ENCODE results near the gene OVOL1. TPM values are rescaled to one million over a fixed set of nuclear protein-coding genes. Genes with fewer than 3 reads are reported as not detected.
"Not testable (repeated sequence)": the region's sequence is repeated elsewhere in the genome, so short reads cannot be mapped to it uniquely, and the experiment has no call there.

The OVOL1 gene
- total RNA-seq, 1 donor from 2014 or later, result 7.7 TPM

- DNase-seq (ENCODE audit: extremely low spot score, unreplicated experiment), result no peak
- TF ChIP-seq CTCF (conservative IDR thresholded peaks at IDR 0.05), result no peak
- H3K4me3 Mint-ChIP-seq, result no peak overlapping the region
- peaks cover 23% of the 10 kb centered on the region for H3K27me3 Mint-ChIP-seq
- peaks cover 4% of the 10 kb centered on the region for H3K9me3 Mint-ChIP-seq
- peaks cover 19% of the 10 kb centered on the region for H3K4me1 Mint-ChIP-seq (ENCODE audit: unreplicated experiment)
- H3K36me3 Mint-ChIP-seq, result no peaks in the 10 kb centered on the region
- no peak overlapping the region for H3K27ac Mint-ChIP-seq
Measured at GRCh38 chr11:65829459-65829858, 42.6 kb downstream of the OVOL1 start.

- Mint-ChIP-seq H3K27me3 (peaks cover 23% of the 10 kb centered on the region), H3K4me3 (peak overlapping the region; percentile 72), H3K4me1 (ENCODE audit: unreplicated experiment) (peaks cover 19% of the 10 kb centered on the region)
- not testable (repeated sequence) for DNase-seq (ENCODE audit: extremely low spot score, unreplicated experiment); H3K27ac Mint-ChIP-seq; H3K9me3 Mint-ChIP-seq; H3K36me3 Mint-ChIP-seq
Measured at GRCh38 chr11:65832231-65832630, 45.4 kb downstream of the OVOL1 start.

GRCh38 chr11:65833297-65834030 lies 46.6 kb downstream of the OVOL1 start, which contains the start of gene SNX32:
Gene SNX32, plus strand, starts transcription at chr11:65833963. Its CDS starts 103 bp downstream, at chr11:65834066.
- DNase-seq (ENCODE audit: extremely low spot score, unreplicated experiment), result peak; percentile 96
- Mint-ChIP-seq H3K9me3 (peaks cover 4% of the 10 kb centered on the region), H3K4me1 (ENCODE audit: unreplicated experiment) (peaks cover 19% of the 10 kb centered on the region), H3K27me3 (peaks cover 23% of the 10 kb centered on the region), H3K27ac (peak within 1 kb of the TSS; percentile 2), H3K36me3 (no peaks in the 10 kb centered on the region), H3K4me3 (no peak within 1 kb of the TSS)
- no peak for TF ChIP-seq CTCF (conservative IDR thresholded peaks at IDR 0.05)

- Mint-ChIP-seq H3K36me3 (no peaks in the 10 kb centered on the region), H3K27ac (no peak overlapping the region), H3K27me3 (peaks cover 23% of the 10 kb centered on the region), H3K4me1 (ENCODE audit: unreplicated experiment) (peaks cover 19% of the 10 kb centered on the region), H3K4me3 (no peak overlapping the region), H3K9me3 (peaks cover 4% of the 10 kb centered on the region)
- no peak for DNase-seq (ENCODE audit: extremely low spot score, unreplicated experiment)
- no peak for TF ChIP-seq CTCF (conservative IDR thresholded peaks at IDR 0.05)
Measured at GRCh38 chr11:65834202-65834601, 47.3 kb downstream of the OVOL1 start.

GRCh38 chr11:65842144-65842543 lies 55.3 kb downstream of the OVOL1 start:
- Mint-ChIP-seq H3K27ac (peak overlapping the region; percentile 53), H3K9me3 (no peaks in the 10 kb centered on the region), H3K36me3 (no peaks in the 10 kb centered on the region), H3K4me1 (ENCODE audit: unreplicated experiment) (peaks cover 6% of the 10 kb centered on the region), H3K27me3 (no peaks in the 10 kb centered on the region), H3K4me3 (no peak overlapping the region)
- no peak for TF ChIP-seq CTCF (conservative IDR thresholded peaks at IDR 0.05)
- DNase-seq (ENCODE audit: extremely low spot score, unreplicated experiment), result no peak

GRCh38 chr11:65843811-65844210 lies 56.9 kb downstream of the OVOL1 start:
- H3K9me3 Mint-ChIP-seq, result no peaks in the 10 kb centered on the region
- H3K27me3 Mint-ChIP-seq, result peaks cover 3% of the 10 kb centered on the region
- H3K4me1 Mint-ChIP-seq (ENCODE audit: unreplicated experiment), result peaks cover 6% of the 10 kb centered on the region
- peak overlapping the region; percentile 91 for H3K27ac Mint-ChIP-seq
- no peak for DNase-seq (ENCODE audit: extremely low spot score, unreplicated experiment)
- no peaks in the 10 kb centered on the region for H3K36me3 Mint-ChIP-seq
- peak overlapping the region; percentile 52 for H3K4me3 Mint-ChIP-seq
- no peak for TF ChIP-seq CTCF (conservative IDR thresholded peaks at IDR 0.05)

Data from type B pancreatic cell (in vitro differentiated cells).